ENCODE data around the gene CSRNP3. TPM values are rescaled to one million over a fixed set of nuclear protein-coding genes. Genes with fewer than 3 reads are reported as not detected.

Gene CSRNP3
- total and polyA plus RNA-seq, 2 donors from 2014 or later: 3.3 to 6.4 TPM

DNA sequence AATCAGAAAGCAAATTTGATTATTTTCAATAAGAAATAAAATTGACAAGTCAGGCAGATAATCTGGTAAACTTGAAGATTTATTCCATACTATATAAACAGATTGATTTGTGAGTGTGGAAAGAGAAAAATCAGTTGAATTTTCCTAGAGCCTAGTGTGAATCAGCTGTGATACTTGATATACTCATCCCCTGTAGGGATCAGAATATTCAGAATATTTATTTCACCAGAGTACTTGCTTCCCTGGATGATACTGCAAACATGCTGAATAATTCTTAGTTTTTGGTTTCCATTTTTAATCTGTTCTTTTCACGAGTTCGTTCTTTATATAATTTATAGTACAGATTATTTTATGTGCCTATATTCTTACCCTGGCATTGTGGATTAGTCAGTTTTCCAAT, 181.7 kb downstream of the CSRNP3 start:
- no peaks in the 10 kb centered on the region for H3K36me3 ChIP-seq (ENCODE audit: control insufficient read depth in 2 of 3, insufficient read depth in 3 of 3, low read length in 3 of 3)
- no peak overlapping the region for H3K9ac ChIP-seq (ENCODE audit: low read length in 3 of 3)
- H3K27me3 ChIP-seq (ENCODE audit: control insufficient read depth, insufficient read depth, low read length): no peaks in the 10 kb centered on the region
- H3K4me1 ChIP-seq (ENCODE audit: control insufficient read depth in 2 of 3, insufficient read depth in 2 of 3, low read depth in 1 of 3, low read length in 3 of 3): peaks cover 0 to 2% (median 0%) of the 10 kb centered on the region in 3 donors
- no peak for TF ChIP-seq CTCF (IDR thresholded peaks at IDR 0.05; ENCODE audit: borderline replicate concordance, extremely low read depth, insufficient read depth)
- FAIRE-seq (no peak), DNase-seq (no peak)
- intact Hi-C loops (cut with DNase I): no loop called here
- no peak overlapping the region for H3K4me3 ChIP-seq (ENCODE audit: low read length in 3 of 3)
- no peak overlapping the region for H3K27ac ChIP-seq (ENCODE audit: low read depth in 2 of 2, low read length in 2 of 2)
- H3K9me3 ChIP-seq (ENCODE audit: control insufficient read depth in 2 of 3, insufficient read depth in 1 of 3, low read length in 3 of 3): no peaks in the 10 kb centered on the region

DNA sequence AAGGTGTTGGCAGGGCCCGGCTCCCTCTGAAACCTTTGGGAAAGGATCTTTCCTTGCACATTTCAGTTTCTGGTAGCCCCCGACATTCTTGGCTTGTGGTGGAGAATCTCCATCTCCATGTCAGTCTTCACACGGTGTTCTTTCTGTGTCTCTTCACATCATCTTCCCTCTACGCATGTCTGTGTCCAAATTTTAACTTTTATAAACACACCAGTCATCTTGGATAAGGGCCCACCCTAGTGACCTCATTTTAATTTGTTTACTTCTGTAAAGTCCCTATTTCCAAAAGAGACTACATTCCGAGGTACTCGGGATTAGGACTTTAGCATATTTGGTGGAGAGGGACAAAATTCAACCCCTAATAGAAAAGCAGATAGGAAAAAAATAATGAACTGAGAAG, 186.2 kb downstream of the CSRNP3 start:
- DNase-seq (no peak), FAIRE-seq (no peak)
- TF ChIP-seq CTCF (IDR thresholded peaks at IDR 0.05; ENCODE audit: borderline replicate concordance, extremely low read depth, insufficient read depth): no peak
- no peaks in the 10 kb centered on the region for H3K27me3 ChIP-seq (ENCODE audit: control insufficient read depth, insufficient read depth, low read length)
- H3K27ac ChIP-seq (ENCODE audit: low read depth in 2 of 2, low read length in 2 of 2): no peak overlapping the region
- no peak overlapping the region for H3K4me3 ChIP-seq (ENCODE audit: low read length in 3 of 3)
- no peaks in the 10 kb centered on the region for H3K4me1 ChIP-seq (ENCODE audit: control insufficient read depth in 2 of 3, insufficient read depth in 2 of 3, low read depth in 1 of 3, low read length in 3 of 3)
- H3K9me3 ChIP-seq (ENCODE audit: control insufficient read depth in 2 of 3, insufficient read depth in 1 of 3, low read length in 3 of 3): no peaks in the 10 kb centered on the region
- H3K36me3 ChIP-seq (ENCODE audit: control insufficient read depth in 2 of 3, insufficient read depth in 3 of 3, low read length in 3 of 3): peaks cover under 1 to 5% (median 2%) of the 10 kb centered on the region in 3 donors
- H3K9ac ChIP-seq (ENCODE audit: low read length in 3 of 3): no peak overlapping the region
- intact Hi-C loops (cut with DNase I): no loop called here

GRCh38 chr2:165660361-165660760, 190.9 kb downstream of the CSRNP3 start:
- no peak overlapping the region for H3K27ac ChIP-seq (ENCODE audit: low read depth in 2 of 2, low read length in 2 of 2)
- H3K9me3 ChIP-seq (ENCODE audit: control insufficient read depth in 2 of 3, insufficient read depth in 1 of 3, low read length in 3 of 3): no peaks in the 10 kb centered on the region
- no peak overlapping the region for H3K9ac ChIP-seq (ENCODE audit: low read length in 3 of 3)
- TF ChIP-seq CTCF (IDR thresholded peaks at IDR 0.05; ENCODE audit: borderline replicate concordance, extremely low read depth, insufficient read depth): no peak
- H3K4me3 ChIP-seq (ENCODE audit: low read length in 3 of 3): no peak overlapping the region
- intact Hi-C loops (cut with DNase I): no loop called here
- H3K27me3 ChIP-seq (ENCODE audit: control insufficient read depth, insufficient read depth, low read length): no peaks in the 10 kb centered on the region
- FAIRE-seq (no peak), DNase-seq (no peak)
- no peaks in the 10 kb centered on the region for H3K4me1 ChIP-seq (ENCODE audit: control insufficient read depth in 2 of 3, insufficient read depth in 2 of 3, low read depth in 1 of 3, low read length in 3 of 3)
- peaks cover 2 to 5% (median 4%) of the 10 kb centered on the region in 3 donors for H3K36me3 ChIP-seq (ENCODE audit: control insufficient read depth in 2 of 3, insufficient read depth in 3 of 3, low read length in 3 of 3)

GRCh38 chr2:165662720-165663119, 193.2 kb downstream of the CSRNP3 start:
- no peak overlapping the region for H3K27ac ChIP-seq (ENCODE audit: low read depth in 2 of 2, low read length in 2 of 2)
- intact Hi-C loops (cut with DNase I): no loop called here
- no peak overlapping the region for H3K4me3 ChIP-seq (ENCODE audit: low read length in 3 of 3)
- FAIRE-seq (no peak), DNase-seq (no peak)
- H3K27me3 ChIP-seq (ENCODE audit: control insufficient read depth, insufficient read depth, low read length): no peaks in the 10 kb centered on the region
- H3K4me1 ChIP-seq (ENCODE audit: control insufficient read depth in 2 of 3, insufficient read depth in 2 of 3, low read depth in 1 of 3, low read length in 3 of 3): no peaks in the 10 kb centered on the region
- TF ChIP-seq CTCF (IDR thresholded peaks at IDR 0.05; ENCODE audit: borderline replicate concordance, extremely low read depth, insufficient read depth): no peak
- no peak overlapping the region for H3K9ac ChIP-seq (ENCODE audit: low read length in 3 of 3)
- no peaks in the 10 kb centered on the region for H3K9me3 ChIP-seq (ENCODE audit: control insufficient read depth in 2 of 3, insufficient read depth in 1 of 3, low read length in 3 of 3)
- H3K36me3 ChIP-seq (ENCODE audit: control insufficient read depth in 2 of 3, insufficient read depth in 3 of 3, low read length in 3 of 3): peaks cover 2 to 5% (median 4%) of the 10 kb centered on the region in 3 donors
